Activated naive CD4-positive, alpha-beta T cell (primary cell): ENCODE measurements around the gene CACNA1S.

Experiments used
- DNase-seq, 4 experiments: peaks; one replicate each; lab custom pipeline; 2025; lab: John Stamatoyannopoulos, UW

The CACNA1S gene

DNA sequence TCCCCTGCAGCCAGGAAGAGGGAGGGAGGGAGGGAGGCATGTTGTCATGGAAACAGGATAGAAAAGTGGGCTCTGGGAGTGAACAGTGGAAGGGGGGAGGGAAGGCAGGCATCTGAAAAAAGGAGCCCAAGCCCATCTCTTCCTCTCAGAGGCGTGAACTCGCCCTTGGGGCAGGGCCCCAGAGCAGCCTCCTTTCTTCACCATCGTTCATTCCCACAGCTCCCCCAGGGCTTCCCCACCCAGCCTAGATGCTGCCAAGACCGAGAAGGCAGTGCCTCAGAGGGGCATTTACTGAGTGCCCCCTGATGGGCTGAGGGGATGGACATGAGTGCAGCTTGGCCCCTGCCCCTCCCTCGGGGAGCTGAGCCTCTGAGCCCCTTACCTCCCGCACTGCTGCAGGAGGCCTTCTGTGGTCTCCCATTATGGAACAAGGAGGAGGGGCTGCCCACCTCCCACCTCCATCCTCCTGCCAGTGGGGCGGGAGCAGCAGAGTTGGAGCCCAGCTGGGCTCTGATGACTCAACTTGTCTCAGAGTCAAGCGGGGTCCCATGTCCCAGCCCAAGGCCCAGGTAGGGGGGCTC is 49.6 kb downstream of the CACNA1S start:
- no peak for DNase-seq

DNA sequence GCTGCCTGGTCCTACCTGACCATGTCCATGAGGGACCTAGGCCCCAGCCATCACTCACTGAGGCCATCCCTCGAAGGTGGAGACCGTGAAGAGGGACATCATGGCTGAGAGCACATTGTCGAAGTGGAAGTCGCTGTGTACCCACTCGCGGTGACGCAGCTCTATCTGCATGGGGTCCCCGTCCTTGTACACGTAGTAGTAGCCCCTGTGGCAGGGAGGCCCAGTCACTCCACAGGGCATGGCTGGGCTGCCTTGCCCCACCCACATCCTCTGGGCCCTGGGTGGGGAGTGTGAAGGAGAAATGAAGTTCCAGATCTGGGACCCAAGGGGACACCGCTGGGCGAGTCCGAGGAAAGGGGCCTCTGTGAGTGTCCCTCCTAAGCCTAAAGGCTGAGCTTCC is 50.3 kb downstream of the CACNA1S start:
- no peak for DNase-seq

DNA sequence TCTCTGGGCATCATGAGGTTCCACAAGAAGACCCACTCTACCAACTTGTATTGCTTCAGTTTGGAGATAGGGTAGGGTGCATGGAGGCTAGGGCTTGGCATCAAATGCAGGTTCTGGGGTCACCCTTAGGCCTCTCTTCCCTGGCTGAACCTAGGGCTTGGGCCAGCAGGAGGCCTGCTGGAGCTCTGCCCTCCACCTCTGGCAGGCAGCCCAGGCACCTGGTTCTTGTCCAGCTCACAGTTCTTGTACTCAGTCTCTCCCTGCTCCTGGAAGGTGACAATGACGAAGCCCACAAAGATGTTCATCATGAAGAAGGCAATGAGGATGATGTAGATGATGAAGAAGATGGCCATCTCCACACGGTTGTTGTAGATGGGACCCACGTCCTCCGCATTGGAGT is 51.2 kb downstream of the CACNA1S start:
- no peak for DNase-seq

DNA sequence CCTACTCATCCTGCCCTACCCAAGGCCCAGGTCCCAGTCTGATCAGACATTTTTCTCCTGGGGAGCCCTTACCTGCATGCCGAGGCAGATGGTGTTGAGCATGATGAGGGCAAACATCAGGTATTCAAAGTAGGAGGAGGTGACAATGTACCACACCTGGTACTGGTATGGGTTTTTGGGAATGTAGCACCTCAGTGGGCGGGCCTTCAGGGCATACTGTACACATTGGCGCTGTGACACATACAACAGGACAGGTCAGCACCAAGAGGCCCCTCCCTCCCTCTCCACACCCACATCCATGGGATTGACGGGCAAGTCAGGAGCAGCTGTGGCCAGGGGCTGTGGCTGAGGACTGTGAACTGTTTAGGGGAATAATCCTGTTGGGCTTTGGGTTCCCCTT is 51.6 kb downstream of the CACNA1S start:
- no peak for DNase-seq

DNA sequence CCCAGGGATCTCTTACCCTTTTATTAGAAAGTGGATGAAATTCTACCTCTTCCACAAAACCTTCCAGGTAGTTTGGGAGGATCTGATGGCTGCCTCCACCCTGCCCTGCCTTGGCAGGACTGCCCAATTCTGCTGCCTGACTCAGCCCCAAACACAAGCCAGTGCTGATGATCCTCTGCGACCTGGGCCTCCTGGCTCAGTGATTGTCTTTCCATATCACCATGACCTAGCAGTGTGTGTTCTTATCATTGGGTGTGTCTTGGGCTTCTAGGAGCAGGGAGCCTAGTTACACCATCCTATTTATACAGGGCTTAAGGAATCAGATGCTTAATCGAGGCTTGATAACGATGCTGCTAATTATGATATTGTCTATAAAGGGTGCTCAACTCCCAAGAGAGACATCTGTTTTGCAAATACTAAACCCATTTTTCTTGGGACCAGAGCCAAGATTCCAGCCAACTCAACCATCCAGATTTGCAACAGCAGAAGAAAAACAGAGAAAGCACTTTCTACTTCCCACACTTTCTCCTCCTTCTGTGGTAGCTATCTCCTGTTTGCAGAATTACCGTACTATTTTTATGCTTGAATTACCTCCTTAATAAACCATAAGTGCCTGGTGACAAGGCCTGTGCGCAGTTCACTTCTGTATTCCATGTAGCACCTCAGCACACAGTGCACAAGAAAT is 52.2 kb downstream of the CACNA1S start:
- no peak for DNase-seq

DNA sequence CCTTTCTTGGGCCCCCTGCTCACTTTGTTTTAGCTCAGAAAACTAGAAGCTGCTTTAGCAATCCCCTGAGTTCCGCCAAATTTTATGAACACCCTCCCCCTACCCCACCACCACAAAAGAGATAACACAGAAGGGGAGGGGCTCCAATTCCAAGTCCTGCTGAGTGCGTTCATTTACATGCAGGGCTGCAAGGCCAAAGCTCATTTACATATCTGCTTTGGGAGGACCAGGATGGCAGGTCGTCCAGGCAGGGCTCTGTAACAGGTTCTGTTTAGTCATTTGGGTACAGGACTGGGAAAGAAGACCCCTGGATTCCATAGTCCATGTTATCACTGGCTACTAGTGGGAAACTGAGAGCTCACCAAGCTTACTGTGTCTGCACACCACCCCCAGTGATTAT is 52.8 kb downstream of the CACNA1S start:
- no peak for DNase-seq

DNA sequence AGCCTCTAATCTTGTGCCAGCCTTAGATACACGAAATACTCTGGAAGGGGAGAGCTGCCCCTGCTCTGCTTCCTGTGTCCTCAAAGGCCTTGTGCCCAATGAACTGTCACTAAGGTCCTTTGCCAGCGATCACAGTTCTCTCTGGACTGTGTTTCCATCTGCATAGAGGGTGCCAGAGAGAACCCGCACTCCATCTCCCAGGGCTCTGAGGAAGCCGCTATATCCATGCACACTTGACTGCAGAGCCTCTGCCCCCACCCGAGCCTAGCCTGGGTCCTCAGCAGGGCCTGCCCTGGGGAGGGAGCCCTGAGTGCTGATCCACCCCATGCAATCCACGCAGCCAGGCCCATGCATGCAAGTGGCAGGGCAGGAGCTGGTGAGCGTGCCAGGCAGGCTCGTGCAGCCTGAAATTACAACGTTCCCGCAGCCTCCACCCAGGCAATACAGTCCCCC is 58.1 kb downstream of the CACNA1S start:
- no peak for DNase-seq

DNA sequence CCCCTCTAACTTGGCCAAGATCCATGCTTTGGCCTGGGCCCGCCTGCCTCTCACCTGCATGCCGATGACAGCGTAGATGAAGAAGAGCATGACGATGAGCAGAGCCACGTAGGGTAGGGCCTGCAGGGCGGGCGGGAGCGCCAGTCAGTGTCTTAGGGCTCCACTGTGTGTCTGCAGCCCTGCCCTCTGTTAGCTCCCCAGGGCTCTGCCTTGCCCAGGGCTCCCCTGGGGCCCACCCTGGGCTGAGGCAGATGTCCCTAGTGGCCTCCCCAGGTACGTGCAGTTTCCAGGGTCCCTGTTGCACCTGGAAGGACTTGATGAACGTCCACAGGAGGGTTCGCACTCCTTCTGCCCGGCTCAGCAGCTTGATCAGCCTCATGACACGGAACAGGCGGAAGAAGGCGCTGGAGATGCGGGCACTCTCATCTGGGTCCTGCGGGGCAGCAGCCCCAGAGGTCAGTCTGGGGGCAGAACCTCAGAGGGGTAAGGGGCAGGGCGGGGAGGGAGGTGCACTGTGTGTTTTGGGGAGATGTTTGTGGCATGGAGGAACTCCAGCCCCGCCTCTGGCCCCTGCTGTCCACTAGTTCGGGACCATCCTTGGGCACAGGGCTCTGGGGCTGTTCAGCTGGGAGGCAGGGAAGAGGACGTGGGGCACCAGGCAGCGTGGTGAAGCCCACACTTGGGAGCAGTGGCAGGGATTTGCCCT is 58.9 kb downstream of the CACNA1S start:
- DNase-seq: no peak

DNA sequence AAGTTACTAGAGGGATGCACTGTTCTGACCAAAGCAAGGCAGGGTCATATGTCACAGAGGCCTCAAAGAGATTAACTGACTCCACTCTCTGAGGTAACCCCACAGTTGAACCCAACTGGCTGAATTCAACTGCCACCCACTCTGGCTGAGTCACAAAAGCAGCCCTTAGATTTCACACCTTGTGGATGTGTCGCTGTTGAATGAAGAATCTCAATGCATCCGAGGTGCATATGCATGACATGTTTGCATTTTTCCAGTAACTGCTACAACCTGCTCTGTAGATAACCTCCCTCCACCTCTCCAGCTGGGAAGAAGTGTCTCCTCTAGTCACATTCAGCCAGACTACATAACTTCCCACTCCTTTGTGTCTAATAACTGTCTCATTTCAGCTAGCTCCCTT is 60.8 kb downstream of the CACNA1S start:
- DNase-seq: no peak

DNA sequence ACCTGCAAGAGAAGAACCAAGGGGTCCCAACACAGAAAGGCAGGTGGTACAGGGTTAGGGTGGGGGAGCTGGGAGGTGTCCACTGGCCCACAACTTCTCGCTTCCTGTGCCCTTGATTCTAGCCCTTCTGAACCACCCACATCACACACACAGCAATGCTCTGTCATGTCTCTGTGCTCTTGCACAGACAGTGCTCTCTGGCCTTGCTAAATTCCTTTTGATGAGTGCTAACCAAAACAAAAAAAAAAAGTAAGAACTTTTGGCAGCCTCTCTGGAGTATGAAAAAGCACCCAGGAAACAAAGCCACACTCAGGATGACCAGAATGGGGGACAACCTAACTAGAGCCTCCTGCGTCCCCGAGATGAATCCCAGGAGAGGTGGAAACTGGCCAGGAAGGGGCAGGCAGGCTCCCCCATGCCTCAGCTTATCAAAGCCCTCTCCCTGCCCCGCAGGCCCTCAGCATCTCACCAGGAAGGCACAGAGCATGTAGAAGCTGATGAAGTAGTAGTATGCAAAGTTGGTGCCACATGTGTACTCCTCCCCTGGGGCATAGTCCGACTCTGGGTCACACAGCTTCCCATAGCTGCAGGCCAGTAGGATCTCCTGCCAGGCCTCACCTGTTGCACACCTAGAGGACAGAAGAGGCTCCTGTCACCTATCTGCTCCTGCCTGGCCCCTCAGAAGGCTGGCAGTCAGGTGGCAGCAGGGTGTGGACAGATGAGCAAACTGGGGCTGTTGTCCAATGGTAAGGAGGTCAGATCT is 61.5 kb downstream of the CACNA1S start:
- no peak for DNase-seq

DNA sequence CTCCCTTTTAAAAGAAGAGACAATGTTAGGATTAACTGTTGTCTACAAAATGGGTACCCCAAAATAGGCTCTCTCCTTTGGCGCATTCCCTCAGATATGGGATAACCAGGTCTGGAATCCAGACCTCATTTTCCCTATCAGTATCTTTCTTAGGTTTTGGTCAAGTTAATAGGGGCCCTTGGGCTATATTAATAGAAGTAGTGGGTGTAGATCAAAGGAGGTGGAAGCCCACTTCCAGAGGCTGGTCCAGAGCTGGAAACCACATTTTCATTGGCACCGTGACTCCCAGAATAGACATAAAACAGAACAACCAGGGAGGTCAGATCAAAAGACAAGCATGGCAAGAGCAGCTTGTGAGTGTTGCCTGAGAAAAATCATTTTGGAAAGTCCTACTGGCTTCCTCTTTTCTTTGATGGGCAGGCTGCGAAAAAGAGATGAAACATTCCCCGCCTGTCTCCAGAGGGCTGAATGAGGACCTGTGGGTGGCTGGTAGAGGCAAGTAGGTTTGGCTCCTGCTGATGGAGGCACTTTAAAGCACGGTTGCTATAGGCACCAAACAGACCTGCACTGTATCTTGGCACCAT is 62.9 kb downstream of the CACNA1S start:
- no peak for DNase-seq

DNA sequence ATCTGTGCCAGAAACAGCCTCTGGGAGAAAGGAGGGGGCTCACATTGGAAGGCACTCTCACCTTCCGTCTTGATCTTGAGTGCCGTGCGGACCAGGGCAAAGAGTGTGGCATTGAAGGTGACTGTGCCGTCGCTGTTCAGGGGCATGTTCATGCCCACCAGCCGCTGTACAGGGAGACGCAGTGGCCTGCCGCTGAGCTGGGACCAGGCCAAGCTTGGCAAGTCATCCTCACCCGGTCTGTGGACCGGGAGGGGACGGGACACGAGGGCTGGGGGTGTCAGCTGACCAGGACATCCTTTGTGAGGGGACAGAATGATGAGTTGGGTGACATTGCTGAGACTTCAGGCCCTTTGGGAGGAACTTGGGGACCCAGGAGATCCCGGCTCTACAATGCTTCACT is 63.7 kb downstream of the CACNA1S start:
- no peak for DNase-seq

DNA sequence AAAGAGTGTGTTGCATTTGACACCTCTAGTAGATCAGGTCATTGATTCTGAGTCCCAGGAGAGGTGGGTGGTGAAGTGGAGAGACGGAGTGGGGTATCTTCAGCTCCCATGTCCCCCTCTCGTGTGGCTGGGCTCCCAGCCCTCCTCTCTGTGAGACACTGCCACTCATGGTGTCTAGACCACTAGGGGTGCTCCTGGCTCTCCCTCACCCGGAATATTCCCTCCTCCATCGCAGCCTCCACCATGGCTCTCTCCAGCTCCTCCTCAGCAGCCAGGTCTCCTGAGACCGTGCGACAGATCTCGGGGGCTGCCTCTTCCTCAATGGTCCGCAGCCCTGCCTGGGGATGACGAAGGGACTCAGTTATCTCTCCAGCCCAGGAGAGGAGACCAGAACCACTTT is 68.1 kb downstream of the CACNA1S start:
- no peak for DNase-seq

DNA sequence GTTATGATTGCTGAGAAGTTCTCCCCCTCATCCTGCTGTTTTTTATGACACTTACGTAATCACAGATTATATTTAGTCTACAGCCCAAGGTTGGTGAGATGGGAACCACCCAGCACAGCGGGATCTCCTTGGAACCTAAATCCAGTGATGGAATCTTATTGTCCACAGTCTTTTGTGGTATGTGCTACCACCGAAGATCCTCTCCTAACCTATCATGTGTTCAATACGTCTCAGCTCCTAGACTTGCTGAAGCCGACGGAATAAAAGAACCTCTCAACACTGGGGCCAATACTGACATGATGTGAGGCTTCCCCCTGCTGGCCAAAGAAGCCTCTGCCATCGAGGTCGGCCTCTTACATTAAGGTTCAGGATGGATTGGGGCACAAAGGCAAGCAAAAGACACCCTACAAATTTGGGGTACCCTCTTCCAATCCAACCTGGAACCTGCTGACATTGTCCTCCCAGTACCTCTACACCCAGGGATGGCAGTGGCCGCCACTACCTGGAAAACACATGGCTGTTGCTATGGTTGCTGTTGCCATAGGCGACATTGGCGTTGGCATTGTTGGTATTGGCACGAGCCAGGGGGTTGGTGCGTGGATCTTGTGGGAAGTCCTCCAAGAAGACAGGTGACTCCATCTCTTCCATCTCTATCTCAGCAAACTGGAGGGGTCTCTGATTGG is 69.3 kb downstream of the CACNA1S start:
- DNase-seq: peak in 3 of 4 experiments; percentile 24 to 59 (median 30)

DNA sequence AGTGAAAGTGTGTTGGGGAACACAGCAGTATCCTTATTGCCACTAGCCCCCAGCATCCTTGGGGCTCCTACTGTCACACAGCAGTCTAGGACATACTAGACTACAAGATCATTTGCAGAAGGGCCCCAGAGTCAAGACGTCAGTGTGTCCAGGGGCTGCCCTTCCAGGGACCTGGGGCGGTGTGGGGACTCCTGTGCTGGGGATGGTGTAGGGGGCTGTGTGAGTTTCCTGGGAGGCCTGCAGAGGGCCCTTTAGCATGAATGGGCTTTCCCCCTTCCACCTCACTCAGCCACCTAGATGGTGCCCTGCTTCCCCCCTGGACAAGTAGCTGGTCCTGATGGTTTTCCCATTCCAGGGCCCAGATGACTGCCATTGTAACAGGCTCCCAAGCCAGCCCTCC is 71.2 kb downstream of the CACNA1S start:
- DNase-seq: no peak

DNA sequence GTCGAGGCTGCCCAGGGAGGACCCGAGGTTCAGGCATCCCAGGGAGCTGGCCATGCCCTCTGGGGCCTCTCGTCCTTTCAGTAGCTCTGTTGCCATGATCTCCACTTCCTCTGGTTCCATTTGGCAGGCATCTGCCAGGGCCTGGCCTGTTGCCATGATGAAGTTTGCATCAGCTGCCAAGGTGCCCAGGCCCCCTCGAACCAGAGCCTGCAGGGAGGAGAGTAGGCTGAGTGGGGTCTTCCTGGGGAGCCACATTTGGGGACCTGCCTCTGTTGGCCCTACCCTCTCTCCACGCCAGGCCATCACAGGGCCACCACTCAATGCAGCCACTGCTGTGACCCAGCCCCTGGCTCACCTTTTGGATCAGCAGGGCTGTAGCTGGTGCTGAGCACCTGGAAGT is 72.3 kb downstream of the CACNA1S start:
- DNase-seq: no peak

DNA sequence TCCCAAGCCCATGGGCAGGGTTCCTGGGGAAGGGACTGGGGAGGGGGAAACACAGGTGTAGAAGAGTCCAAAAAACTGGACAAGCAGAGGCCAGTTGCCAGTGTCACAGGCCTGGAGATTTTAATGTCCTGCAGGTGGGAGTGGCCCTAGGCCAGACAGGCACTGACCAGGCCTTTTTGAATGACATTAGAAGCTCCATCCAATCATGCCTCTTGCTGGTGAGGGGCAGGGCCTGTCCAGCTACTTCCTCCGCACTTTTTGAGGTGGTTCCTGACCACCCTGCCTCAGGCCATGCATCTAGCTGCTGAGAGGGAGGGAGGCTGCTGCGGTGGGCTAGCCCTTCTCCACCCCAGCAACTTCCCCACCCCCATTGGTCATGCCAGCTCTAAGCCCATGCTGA is 72.8 kb downstream of the CACNA1S start:
- no peak for DNase-seq

DNA sequence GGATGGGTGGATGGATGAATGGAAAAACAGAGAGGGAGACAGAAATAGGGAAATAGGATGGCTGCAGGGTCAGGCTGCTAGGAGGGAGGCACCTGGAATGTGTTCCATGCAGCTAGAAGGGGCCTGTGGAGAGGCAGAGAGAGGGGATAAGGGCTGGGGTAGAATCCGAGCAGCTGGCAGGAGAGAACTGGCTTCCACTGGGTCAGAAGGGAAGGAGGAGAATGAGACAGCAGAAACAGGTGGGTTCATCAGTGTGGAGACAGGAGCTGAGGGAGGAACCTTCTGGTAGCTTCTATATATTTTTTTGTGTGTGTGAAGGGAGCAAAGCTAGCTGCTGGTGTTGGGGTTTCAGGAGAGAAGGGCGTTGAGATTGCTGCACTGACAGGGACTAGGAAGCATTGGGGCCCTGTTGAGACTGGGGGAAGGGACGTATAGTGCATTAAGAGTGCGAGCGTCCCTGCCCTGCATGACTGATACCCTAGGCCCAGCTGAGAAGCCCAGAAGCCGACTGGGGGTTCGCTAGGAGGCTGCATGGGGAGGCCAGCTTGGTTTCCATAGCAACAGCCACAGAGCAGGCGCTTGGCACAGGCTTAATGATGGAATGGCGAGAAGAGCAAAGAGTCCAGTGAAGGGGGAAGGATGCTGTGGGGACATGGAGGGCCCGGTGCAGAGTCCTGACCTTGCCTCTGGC is 73.9 kb downstream of the CACNA1S start:
- no peak for DNase-seq

DNA sequence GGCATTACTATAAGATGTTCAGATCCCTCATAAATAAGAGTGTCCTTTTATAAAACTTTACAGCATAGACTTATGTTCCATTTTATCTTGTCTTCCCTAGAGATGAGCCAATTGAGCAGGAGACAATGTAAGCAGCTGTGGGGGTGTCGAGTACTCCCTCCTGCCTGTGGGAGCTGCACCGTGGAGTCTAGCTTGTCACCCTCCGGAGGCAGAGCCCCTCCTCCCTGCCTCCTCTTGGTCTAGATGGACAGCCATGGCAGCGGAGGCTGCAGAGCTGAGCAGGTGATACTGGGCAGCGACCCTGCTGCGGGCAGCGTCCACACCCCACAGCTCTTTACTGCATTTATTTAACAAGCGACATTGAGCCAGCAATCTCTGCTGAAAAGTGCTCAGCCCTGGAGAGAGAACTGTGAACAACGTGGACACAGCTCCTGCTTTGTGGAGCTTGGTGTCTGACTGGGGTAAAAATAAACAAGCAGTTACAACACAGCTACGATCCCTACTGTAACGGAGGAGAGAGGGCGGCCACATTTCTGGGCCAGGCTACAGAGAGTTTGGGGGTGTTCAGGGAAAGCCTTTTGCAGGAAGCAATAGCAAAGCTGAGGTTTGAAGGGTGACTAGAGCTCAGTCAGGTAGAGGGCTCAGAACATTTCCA is 75.9 kb downstream of the CACNA1S start:
- DNase-seq: no peak

DNA sequence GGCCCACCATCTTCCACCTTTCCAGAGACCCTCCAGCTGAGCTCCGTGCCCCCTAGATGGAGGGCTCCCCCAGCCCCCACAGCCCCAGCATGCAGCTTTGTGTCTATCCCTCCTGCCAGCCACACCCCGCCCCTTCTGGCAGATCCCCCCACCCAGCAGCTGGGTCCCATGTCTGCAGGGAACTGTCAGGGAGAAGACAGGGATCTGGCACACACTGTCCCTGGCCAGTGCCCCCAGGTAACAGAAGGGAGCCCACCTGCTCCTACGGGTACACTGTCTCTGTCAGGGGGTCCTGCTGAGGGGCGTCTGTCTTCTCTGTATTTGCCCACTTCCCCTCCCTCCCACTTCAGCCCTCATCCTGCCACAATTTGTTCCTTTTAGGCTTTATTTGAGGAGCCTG is 77.6 kb downstream of the CACNA1S start:
- DNase-seq: no peak

DNA sequence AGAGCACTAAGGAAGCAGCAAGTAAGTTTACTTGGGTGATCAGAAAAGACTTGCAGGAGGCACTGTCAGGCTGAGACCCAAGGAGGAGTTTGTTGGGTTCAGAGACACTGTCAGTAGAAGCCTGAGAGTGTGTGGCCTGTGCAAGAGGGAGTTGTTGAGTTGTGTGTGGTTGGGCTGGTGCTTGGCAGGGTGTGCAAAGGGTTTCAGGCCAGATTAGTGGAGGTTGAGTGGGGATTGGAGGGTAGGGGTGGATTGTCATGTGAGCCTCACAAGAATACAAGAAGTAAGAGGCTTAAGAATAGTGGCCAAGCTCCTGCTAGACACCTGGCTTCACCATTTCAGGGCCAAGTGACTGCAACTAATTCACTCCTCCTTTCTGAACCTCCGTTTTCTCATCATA is 79.8 kb downstream of the CACNA1S start:
- DNase-seq: no peak
